ENCODE measurements around the gene CXCL14.

Gene CXCL14

GRCh38 chr5:135566422-135567400 lies 12.1 kb downstream of the CXCL14 start:
- DNase-seq: no peak

GRCh38 chr5:135565725-135566421 lies 12.9 kb downstream of the CXCL14 start:
- peak; percentile 45 for DNase-seq

- peak; percentile 44 for DNase-seq
Measured at GRCh38 chr5:135565266-135565665, 13.5 kb downstream of the CXCL14 start.

GRCh38 chr5:135564331-135564730 lies 14.5 kb downstream of the CXCL14 start:
- no peak for DNase-seq

- no peak for DNase-seq
Measured at GRCh38 chr5:135561266-135561665, 17.5 kb downstream of the CXCL14 start.

- DNase-seq: peak; percentile 79
Measured at GRCh38 chr5:135560858-135561257, 17.9 kb downstream of the CXCL14 start.

GRCh38 chr5:135559354-135559753 lies 19.4 kb downstream of the CXCL14 start:
- DNase-seq: peak; percentile 11

- DNase-seq: no peak
Measured at GRCh38 chr5:135557076-135557838, 21.5 kb downstream of the CXCL14 start.

- no peak for DNase-seq
Measured at GRCh38 chr5:135556620-135557019, 22.2 kb downstream of the CXCL14 start.

- no peak for DNase-seq
Measured at GRCh38 chr5:135555530-135555929, 23.3 kb downstream of the CXCL14 start.

- DNase-seq: peak; percentile 20
Measured at GRCh38 chr5:135553688-135554462, 24.9 kb downstream of the CXCL14 start.

GRCh38 chr5:135551593-135552447 lies 27.0 kb downstream of the CXCL14 start:
- peak; percentile 66 for DNase-seq

GRCh38 chr5:135549413-135549812 lies 29.4 kb downstream of the CXCL14 start:
- no peak for DNase-seq

GRCh38 chr5:135547590-135548254 lies 31.1 kb downstream of the CXCL14 start:
- no peak for DNase-seq

- DNase-seq: no peak
Measured at GRCh38 chr5:135546912-135547311, 31.9 kb downstream of the CXCL14 start.

GRCh38 chr5:135546101-135546500 lies 32.7 kb downstream of the CXCL14 start:
- no peak for DNase-seq

GRCh38 chr5:135545099-135545498 lies 33.7 kb downstream of the CXCL14 start:
- no peak for DNase-seq

GRCh38 chr5:135543485-135544304 lies 35.1 kb downstream of the CXCL14 start:
- no peak for DNase-seq

GRCh38 chr5:135543001-135543484 lies 35.7 kb downstream of the CXCL14 start:
- no peak for DNase-seq

All from fibroblast of upper back skin (primary cell).